Dendritic cell treated with granulocyte-macrophage colony-stimulating factor and Interleukin-4, amounts not matched to agents 40 ng/mL and 50 ng/mL, for 4 days (primary cell): Measurements from ENCODE around the gene WTAP.
A peak's percentile ranks its signal among the peaks of the same experiment; 100 is the strongest.

ENCODE experiments used
- H3K27ac Mint-ChIP-seq: one replicate; pipeline ENCODE4 v1.8.0; 2022; ENCODE audit warnings: mild to moderate bottlenecking, mixed read lengths
- H3K27me3 Mint-ChIP-seq: one replicate; pipeline ENCODE4 v1.8.0; 2022; ENCODE audit warnings: mild to moderate bottlenecking, mixed read lengths
- H3K36me3 Mint-ChIP-seq: one replicate; pipeline ENCODE4 v1.8.0; 2022; ENCODE audit warnings: low read depth, mixed read lengths
- H3K4me1 Mint-ChIP-seq: one replicate; pipeline ENCODE4 v1.8.0; 2022; ENCODE audit warnings: low read depth, mixed read lengths
- H3K4me3 Mint-ChIP-seq: one replicate; pipeline ENCODE4 v1.8.0; 2022; ENCODE audit warnings: mild to moderate bottlenecking, moderate library complexity, mixed read lengths
- H3K9me3 Mint-ChIP-seq: one replicate; pipeline ENCODE4 v1.8.0; 2022; ENCODE audit warnings: mixed read lengths
- intact Hi-C: fragments of 100-400 bp; cut with micrococcal nuclease; formaldehyde crosslinking; loops from one replicate; pipeline ENCODE4 v1.15.0; 2022

The WTAP gene

GRCh38 chr6:159754959-159755914 is 27.9 kb downstream of the WTAP start:
- H3K4me1 Mint-ChIP-seq, result peaks cover 12% of the 10 kb centered on the region
- H3K36me3 Mint-ChIP-seq, result peaks cover 88% of the 10 kb centered on the region
- intact Hi-C loops, result loop anchor here (5.0 kb wide), 1 partner anchor 32 kb away; the partner anchor contains the start of gene TCP1
- H3K9me3 Mint-ChIP-seq, result no peaks in the 10 kb centered on the region
- H3K4me3 Mint-ChIP-seq, result no peak overlapping the region
- no peak overlapping the region for H3K27ac Mint-ChIP-seq
- no peaks in the 10 kb centered on the region for H3K27me3 Mint-ChIP-seq

DNA sequence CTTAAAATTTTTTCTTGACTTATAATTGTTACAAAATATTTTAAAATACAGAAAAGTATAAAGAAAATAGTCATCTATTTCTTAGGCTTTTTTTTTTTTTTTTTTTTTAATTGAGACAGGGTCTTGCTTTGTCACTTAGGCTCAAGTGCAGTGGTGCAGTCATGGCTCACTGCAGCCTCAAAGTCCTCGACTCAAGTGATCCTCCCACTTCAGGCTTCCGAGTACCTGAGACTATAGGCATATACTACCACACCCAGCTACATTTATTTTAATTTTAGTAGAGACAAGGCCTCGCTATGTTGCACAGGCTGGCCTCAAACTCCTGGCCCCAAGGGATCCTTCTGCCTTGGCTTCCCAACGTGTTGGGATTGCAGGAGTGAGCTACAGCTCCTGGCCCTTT is 29.2 kb downstream of the WTAP start:
- Mint-ChIP-seq H3K4me3 (no peak overlapping the region), H3K4me1 (peaks cover 23% of the 10 kb centered on the region), H3K9me3 (no peaks in the 10 kb centered on the region), H3K27ac (no peak overlapping the region), H3K36me3 (peaks cover 89% of the 10 kb centered on the region), H3K27me3 (no peaks in the 10 kb centered on the region)
- intact Hi-C loops, result no loop called here

DNA sequence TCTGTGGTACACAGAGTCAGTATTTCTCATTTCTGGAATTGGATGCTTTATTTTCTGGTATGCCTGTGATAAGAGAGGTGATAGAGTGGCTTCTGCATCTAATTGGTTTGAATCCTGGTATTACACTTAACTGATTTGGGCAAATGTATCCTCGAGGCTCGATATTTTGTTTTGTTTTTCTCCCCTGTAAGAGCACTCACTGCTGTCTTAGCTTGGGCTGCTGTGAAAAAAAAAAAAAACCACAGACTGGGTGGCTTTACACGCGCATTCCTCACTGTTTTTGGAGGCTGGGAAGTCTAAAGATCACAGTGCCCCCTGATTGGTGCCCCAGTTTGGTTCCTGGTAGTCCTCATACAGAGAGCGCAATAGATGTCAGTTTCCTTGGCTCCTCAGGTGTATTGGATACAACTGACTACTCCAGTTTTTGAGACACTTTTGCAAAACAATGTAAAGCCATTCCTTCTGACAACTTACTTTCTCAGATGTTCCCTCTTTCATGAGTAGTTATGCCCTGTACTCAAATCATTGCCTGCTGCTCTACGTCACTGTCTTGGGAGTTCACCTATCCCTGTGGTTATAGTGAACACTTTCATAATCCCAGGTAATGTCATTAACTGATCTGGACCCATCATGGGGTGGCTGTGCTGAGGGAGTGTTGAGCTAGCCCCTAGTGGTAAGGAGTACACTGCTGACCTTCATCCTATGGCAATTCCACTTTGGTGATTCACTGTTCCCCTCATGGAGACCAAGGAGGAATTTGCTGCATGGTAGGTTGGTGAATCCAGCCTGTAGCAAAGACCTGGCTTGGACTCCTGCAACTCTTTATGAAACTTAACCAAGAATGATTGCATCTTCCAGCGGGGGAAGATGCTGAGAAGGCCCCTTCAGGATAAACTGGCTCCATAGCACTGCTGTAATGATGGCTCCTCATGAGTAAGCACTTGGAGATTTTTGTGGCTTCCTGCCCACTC is 31.0 kb downstream of the WTAP start:
- Mint-ChIP-seq H3K9me3 (no peaks in the 10 kb centered on the region), H3K4me3 (no peak overlapping the region), H3K36me3 (peaks cover 91% of the 10 kb centered on the region), H3K27me3 (no peaks in the 10 kb centered on the region), H3K27ac (no peak overlapping the region), H3K4me1 (peaks cover 32% of the 10 kb centered on the region)
- intact Hi-C loops, result no loop called here

DNA sequence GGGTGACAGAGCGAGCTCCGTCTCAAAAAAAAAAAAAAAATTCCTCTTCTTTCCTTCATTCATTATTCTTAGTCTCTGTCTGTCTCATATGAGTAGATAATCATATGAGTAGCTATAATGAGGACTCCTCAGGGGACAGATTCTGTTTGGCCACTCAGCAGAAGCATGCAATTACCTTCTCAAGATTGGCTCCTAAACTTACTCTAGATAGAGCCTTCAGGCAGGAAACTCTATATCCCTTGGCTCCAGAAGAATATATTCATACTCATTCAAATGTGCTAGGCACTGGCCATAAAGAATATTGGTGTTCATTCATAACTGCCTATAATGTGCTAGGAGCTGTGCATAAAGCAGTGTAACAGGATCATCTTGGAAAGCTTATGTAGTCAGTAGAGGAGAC is 32.3 kb downstream of the WTAP start:
- H3K4me1 Mint-ChIP-seq, result peaks cover 39% of the 10 kb centered on the region
- intact Hi-C loops, result loop anchor here (2.0 kb wide), 1 partner anchor 31 kb away; no protein-coding TSS in a partner anchor
- no peaks in the 10 kb centered on the region for H3K9me3 Mint-ChIP-seq
- H3K27ac Mint-ChIP-seq, result no peak overlapping the region
- H3K4me3 Mint-ChIP-seq, result no peak overlapping the region
- peaks cover 89% of the 10 kb centered on the region for H3K36me3 Mint-ChIP-seq
- H3K27me3 Mint-ChIP-seq, result no peaks in the 10 kb centered on the region

GRCh38 chr6:159760602-159761057 is 33.3 kb downstream of the WTAP start:
- intact Hi-C loops, result loop anchor here (2.0 kb wide), 1 partner anchor 32 kb away; no protein-coding TSS in a partner anchor
- peaks cover 89% of the 10 kb centered on the region for H3K36me3 Mint-ChIP-seq
- peak overlapping the region; percentile 95 for H3K27ac Mint-ChIP-seq
- H3K4me3 Mint-ChIP-seq, result peak overlapping the region; percentile 95
- no peaks in the 10 kb centered on the region for H3K27me3 Mint-ChIP-seq
- H3K9me3 Mint-ChIP-seq, result no peaks in the 10 kb centered on the region
- H3K4me1 Mint-ChIP-seq, result peaks cover 39% of the 10 kb centered on the region

DNA sequence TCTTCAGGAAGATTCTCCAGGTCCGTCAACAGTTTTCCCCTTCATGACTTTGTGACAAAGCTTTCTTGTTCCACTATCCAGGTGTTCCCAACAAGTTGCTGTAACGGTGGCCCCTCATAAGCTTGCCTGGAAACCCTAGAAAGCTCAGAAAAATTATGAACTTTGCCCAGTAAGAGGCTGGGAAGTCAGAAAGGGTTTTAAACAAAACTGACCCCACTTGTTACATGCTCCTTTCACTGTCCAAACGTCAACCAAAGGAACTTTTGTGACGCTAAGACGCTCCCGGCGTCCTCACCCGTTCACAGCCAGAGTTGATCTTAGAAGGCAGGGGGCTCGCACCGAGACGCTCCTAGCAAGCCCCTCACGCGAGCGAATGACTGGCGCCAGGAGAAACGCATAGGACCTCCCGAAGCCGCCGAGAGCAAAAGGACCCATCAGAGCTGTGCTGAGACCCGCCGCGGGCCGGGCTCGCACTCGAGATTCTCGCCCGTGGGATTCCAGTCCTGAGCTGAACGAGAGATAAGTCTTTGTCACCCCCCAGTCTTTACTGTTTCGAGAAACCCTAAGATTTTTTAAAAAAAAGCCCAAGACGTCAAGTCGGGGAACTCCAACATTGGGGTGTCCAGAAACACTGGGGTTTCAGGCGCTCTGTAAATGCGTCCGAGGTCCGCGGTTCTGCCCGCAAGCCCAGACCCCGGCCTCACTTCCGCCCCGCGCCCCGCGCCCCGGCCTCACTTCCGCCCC is 34.0 kb downstream of the WTAP start:
- H3K9me3 Mint-ChIP-seq, result no peaks in the 10 kb centered on the region
- peaks cover 88% of the 10 kb centered on the region for H3K36me3 Mint-ChIP-seq
- H3K4me1 Mint-ChIP-seq, result peaks cover 39% of the 10 kb centered on the region
- intact Hi-C loops, result loop anchor here (2.0 kb wide), 1 partner anchor 32 kb away; no protein-coding TSS in a partner anchor
- no peaks in the 10 kb centered on the region for H3K27me3 Mint-ChIP-seq
- peak overlapping the region; percentile 95 for H3K4me3 Mint-ChIP-seq
- peak overlapping the region; percentile 95 for H3K27ac Mint-ChIP-seq

GRCh38 chr6:159761873-159762680 is 34.8 kb downstream of the WTAP start, which contains the start of gene ACAT2:
TSS of gene ACAT2 (plus strand) at chr6:159762045. CDS start at chr6:159762088, 43 bp downstream.
- Mint-ChIP-seq H3K4me1 (peaks cover 39% of the 10 kb centered on the region), H3K4me3 (peak within 1 kb of the TSS; percentile 95), H3K36me3 (peaks cover 88% of the 10 kb centered on the region), H3K27me3 (no peaks in the 10 kb centered on the region), H3K27ac (peak within 1 kb of the TSS; percentile 95), H3K9me3 (no peaks in the 10 kb centered on the region)
- intact Hi-C loops, result loop anchor here (1.0 to 2.0 kb wide), 3 partner anchors 27 to 71 kb away; partner anchors contain the start of gene TCP1

DNA sequence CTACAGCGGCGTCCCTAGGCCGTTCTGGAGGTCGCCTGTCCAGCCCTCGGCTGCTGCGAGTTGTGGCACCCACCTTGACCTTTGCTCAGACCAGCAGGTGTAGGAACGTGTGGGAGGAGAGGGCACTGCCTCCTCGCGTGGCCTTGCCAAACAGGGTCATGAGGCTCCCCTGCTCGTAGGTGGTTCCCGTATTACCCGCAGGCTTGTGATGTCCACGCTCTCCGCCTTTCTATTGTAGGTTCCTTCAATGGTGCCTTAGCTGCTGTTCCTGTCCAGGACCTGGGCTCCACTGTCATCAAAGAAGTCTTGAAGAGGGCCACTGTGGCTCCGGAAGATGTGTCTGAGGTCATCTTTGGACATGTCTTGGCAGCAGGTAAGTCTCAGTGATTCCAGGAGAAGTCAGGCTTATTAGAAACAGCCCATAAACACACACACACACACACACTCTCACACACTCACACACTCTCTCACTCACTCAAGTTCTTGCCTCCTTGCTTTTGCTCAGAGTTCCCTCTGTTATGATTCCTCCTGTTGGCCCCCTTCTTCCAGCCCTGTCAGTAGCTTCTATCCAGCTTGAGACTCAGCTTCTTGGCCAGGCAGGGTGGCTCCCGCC is 35.5 kb downstream of the WTAP start:
- peak overlapping the region; percentile 95 for H3K27ac Mint-ChIP-seq
- H3K9me3 Mint-ChIP-seq, result no peaks in the 10 kb centered on the region
- no peaks in the 10 kb centered on the region for H3K27me3 Mint-ChIP-seq
- peaks cover 88% of the 10 kb centered on the region for H3K36me3 Mint-ChIP-seq
- peak overlapping the region; percentile 95 for H3K4me3 Mint-ChIP-seq
- intact Hi-C loops, result loop anchor here (1.0 kb wide), 2 partner anchors 27 to 71 kb away; partner anchors contain the start of gene TCP1
- H3K4me1 Mint-ChIP-seq, result peaks cover 39% of the 10 kb centered on the region

- no peaks in the 10 kb centered on the region for H3K9me3 Mint-ChIP-seq
- no peak overlapping the region for H3K4me3 Mint-ChIP-seq
- peaks cover 96% of the 10 kb centered on the region for H3K36me3 Mint-ChIP-seq
- H3K4me1 Mint-ChIP-seq, result peaks cover 20% of the 10 kb centered on the region
- intact Hi-C loops, result no loop called here
- no peaks in the 10 kb centered on the region for H3K27me3 Mint-ChIP-seq
- H3K27ac Mint-ChIP-seq, result no peak overlapping the region
Observed at GRCh38 chr6:159766906-159767305, 39.6 kb downstream of the WTAP start.

DNA sequence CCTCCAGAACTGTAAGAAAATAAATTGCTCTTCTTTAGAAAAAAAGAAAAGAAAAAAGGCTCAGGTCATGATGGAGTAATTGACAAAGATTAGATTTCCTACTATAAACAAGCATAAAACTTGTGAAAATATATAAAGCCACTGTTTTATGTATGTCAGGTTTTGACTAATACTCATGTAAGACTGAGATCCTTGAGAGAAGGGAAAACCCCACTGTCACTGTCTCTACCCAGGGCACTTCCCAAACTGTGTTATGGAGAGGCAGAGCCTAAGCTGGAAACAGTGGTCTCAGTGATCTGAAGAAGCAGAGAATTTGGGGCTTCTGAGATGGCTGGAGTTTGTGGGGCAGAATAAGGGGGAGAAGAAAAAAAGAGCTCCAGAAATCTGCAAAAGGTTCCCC is 42.2 kb downstream of the WTAP start:
- peaks cover 5% of the 10 kb centered on the region for H3K4me1 Mint-ChIP-seq
- no peaks in the 10 kb centered on the region for H3K9me3 Mint-ChIP-seq
- intact Hi-C loops, result no loop called here
- H3K4me3 Mint-ChIP-seq, result no peak overlapping the region
- H3K36me3 Mint-ChIP-seq, result peaks cover 97% of the 10 kb centered on the region
- no peak overlapping the region for H3K27ac Mint-ChIP-seq
- H3K27me3 Mint-ChIP-seq, result no peaks in the 10 kb centered on the region

DNA sequence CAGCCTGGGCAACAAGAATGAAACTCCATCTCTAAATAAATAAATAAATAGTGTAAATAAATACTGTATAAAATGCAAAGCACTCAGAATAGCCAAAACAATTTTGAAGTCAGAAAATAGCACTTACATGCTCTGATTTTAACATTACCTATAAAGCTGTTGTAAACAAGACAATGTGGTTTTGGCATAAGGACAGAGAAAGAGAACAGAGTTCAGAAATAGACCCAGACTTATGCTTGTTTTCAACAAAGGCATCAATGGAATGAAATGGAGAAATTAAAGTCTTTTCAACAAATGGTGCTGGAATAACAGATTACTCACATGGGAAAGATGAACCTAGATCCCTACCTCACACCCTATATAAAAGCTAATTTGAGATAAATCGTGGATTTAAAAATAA is 44.9 kb downstream of the WTAP start:
- H3K27me3 Mint-ChIP-seq, result no peaks in the 10 kb centered on the region
- peaks cover 10% of the 10 kb centered on the region for H3K4me1 Mint-ChIP-seq
- H3K4me3 Mint-ChIP-seq, result no peak overlapping the region
- no peak overlapping the region for H3K27ac Mint-ChIP-seq
- H3K36me3 Mint-ChIP-seq, result peaks cover 98% of the 10 kb centered on the region
- H3K9me3 Mint-ChIP-seq, result no peaks in the 10 kb centered on the region
- intact Hi-C loops, result loop anchor here (10.0 kb wide), 1 partner anchor 313 kb away; no protein-coding TSS in a partner anchor
